GM18858 (cell line): Measurements from ENCODE around the gene EFEMP2.

Experiments used
- ATAC-seq: cut with Tn5 transposase; IDR thresholded peaks from one replicate; pipeline ENCODE4 v1.9.1; 2021; ENCODE audit not compliant: unreplicated experiment

Gene EFEMP2

GRCh38 chr11:65885808-65886536 lies 13.4 kb upstream of the EFEMP2 start:
- no peak for ATAC-seq

GRCh38 chr11:65885231-65885630 lies 12.6 kb upstream of the EFEMP2 start:
- no peak for ATAC-seq

DNA sequence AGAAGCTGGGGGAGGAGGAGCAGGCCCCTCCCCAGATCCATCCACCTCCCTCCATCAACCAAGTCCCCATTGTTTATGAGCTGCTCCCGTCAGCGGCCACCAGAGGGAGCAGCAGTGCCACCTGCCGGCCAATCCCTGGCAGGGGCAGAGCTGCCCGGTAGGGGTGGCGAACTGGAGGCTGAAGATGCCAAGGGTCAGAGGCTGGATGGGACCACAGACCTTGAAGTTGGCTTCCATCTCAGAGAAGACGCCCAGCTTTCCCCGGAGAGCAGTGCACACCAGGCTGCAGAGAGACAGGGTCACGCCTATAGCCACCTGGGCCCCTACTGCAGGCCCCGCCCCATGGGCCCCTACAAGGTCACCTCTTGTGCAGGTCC lies 12.1 kb upstream of the EFEMP2 start:
- no peak for ATAC-seq

DNA sequence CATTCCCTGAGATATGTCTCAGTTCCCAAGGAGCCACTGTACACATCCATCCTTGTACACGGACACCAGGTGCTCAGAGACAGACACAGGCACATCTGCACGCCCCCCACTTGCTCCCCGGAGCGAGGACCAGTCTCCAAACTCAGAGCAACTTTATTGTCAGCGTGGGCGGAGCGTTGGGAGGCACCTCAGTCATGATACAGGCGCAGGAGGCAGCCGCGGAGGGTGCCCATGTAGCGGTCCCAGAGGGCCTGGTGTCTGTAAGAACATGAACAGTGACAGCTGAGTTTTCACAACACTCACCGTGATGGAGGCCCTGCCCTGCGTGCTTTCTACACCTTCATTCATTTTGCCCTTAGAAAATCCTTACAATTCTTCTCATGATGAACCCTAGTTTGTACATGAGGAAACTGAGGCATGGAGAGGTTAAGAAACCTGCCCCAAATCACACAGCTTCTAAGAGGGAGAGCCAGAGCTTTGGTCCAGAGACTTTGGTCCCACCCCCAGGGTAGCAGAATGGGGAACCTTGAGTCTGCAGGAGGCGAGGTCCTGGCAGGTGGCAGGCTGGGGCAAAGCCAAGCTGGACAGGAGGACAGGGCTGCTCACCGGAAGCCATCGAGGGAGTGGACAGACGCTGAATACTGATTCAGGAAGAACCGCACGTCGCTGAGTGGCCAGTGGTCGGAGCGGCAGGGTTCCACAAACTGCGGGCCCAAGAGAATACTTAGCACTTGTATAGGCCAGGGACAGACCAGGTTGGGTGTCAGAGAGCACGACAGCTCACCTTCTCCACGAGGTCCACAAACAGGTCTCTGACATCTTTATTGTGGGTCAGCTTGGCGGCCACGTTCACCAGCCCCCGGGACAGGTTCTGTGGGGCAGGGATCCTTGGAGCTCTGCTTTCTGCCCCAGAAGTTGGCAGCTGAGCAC lies 11.5 kb upstream of the EFEMP2 start:
- no peak for ATAC-seq

DNA sequence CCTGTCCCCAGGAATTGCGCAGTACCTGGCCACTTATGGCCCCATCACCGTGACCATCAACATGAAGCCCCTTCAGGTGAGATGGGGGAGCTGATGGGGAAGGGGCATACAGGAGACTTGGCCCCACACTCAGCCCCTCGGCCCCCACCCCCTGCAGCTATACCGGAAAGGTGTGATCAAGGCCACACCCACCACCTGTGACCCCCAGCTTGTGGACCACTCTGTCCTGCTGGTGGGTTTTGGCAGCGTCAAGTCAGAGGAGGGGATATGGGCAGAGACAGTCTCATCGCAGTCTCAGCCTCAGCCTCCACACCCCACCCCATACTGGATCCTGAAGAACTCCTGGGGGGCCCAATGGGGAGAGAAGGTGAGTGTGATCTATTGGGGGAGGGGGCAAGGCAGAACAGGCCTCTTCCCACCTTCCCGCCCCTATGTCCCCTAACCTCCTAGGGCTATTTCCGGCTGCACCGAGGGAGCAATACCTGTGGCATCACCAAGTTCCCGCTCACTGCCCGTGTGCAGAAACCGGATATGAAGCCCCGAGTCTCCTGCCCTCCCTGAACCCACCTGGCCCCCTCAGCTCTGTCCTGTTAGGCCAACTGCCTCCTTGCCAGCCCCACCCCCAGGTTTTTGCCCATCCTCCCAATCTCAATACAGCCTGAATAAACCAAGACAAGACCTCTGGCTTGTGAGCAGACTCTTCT lies 10.6 kb upstream of the EFEMP2 start:
- no peak for ATAC-seq

GRCh38 chr11:65882120-65883057 lies 9.8 kb upstream of the EFEMP2 start:
- no peak for ATAC-seq

DNA sequence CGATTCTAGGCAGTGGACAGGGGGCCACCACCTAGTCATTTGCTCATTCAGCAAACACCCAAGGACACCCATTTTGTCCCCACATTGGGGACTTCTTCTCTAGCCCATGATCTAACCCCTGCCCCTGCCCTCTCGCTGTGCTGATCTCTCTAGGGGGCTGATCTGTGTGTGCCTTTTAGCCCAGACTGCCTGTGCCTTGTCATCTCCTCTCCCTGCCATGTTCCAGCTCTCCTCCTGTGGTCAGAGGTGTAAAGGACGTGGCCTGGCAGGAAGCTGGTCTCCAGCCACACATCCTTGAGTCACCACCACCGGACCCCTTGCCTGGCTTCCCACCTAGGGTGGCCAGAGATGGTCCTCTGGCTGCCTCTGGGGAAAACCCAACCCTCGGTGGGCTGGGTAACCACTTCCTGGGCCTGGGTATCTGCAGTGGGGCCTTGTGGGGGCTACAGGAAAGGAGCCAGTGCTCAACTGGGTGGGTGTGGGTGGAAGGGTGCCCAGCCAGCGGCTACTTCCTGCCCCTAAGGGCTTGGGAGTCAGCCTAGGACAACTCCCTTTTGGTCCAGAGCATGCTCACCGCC lies 8.3 kb upstream of the EFEMP2 start:
- ATAC-seq, result no peak

- ATAC-seq, result no peak
These were observed 7.4 kb upstream of the EFEMP2 start for GRCh38 chr11:65880027-65880426.

DNA sequence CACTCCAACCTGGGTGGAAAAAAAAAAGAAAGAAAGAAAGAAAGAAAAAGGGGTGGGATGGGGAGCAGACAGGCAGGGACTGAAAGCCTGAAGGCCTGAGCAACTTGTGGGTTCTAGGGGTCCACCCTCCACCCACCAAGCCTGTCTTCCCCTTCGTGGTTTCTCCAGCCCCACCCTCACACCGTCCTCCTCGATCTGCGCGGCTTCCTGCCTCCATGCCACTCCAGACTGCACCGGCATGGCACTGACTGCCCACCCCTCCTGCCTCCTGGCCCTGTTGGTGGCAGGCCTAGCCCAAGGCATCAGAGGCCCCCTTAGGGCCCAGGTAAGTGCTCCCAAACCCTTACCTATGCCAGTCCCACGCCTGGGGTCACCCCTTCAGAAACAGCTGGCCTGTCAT lies 7.0 kb upstream of the EFEMP2 start, which contains the start of gene CTSW:
CTSW (plus strand) TSS at position 221 of the 400 bp plus-strand sequence; CDS start at position 239, 18 bp downstream.
- ATAC-seq, result no peak

DNA sequence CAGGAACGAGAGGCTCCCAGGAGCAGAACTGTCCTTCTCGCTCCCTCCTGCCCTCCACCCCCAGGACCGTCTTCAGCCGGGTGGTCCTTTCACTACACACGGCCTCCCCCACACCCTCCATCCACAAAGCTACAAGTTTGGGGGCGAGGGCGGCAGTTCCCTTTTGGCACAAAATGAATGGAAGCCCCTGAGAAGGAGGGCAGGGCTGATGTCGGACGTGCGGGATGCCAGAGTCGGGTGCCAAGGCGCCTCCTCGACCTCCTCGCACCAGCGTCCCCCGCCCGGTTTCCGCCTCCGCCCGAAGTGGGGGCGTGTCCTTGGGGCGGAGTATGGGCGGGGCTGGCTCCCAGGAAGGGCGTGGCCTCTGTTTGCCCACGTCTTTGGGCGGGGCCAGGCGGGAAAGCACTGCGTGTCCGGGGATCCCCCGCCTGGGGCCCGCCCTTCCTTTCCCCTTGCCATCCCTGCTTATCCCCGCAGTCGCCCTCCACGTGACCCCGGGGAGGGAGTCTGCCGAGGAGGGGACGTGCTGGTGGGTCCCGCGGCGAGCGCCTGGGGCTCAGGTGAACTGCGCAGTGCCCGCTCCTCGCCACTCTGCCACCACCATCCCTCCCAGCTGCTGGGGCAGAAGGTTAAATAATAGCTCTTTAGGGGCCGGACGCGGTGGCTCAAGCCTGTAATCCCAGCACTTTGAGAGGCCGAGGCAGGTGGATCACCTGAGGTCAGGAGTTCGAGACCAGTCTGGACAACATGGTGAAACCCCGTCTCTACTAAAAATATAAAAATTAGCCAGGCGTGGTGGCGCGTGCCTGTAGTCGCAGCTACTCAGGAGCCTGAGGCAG lies 937 bp upstream of the EFEMP2 start:
- peak; percentile 59 for ATAC-seq

- ATAC-seq, result no peak
These were observed 620 bp downstream of the EFEMP2 start for GRCh38 chr11:65871811-65872548.

DNA sequence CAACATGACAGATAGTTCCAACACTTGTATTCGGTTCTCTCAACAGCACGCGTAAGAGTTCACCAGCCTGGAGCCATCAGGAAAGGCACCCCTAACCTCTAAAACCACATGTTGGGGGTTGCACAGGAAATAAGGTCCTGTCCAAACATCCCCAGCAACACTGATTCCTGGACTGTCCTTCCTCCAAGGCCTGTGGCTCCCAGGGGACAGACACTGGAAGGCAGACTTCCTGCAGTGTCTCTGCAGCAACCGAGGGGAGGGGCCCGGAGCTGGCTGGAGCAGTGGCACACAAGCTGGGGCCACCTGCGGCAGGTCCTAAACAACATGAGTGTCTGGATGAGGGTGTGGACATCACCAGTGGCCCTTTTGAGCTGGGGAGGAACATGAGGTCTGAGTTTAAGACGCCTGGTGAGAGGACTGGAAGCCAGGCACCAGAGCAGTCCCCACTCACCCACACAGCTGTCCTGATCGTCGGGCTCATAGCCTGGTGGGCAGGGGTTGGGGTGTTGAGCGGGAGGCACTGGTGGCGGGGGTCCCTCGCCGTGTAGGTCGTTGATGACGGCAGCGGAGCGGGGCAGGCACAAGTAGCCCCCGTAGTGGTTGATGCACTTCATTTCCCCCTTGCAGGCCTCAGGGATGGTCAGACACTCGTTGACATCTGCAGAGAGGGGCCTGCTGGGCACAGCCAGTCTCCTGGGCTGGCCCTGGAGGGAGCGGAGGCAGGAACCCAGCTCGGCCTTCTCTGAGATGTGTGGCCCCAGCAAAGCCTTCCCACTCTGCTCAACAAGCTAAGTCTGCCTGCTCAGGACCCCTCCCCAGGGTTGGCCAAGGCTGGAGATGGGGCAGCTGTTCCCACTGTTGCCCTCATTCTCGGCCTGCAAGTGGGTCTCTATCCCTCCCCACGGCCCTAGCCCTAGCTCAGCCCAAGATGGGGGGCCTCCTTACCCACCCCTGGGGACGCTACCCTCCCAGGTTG lies 1.6 kb downstream of the EFEMP2 start:
- no peak for ATAC-seq

GRCh38 chr11:65870307-65870658 lies 2.3 kb downstream of the EFEMP2 start:
- ATAC-seq, result no peak

DNA sequence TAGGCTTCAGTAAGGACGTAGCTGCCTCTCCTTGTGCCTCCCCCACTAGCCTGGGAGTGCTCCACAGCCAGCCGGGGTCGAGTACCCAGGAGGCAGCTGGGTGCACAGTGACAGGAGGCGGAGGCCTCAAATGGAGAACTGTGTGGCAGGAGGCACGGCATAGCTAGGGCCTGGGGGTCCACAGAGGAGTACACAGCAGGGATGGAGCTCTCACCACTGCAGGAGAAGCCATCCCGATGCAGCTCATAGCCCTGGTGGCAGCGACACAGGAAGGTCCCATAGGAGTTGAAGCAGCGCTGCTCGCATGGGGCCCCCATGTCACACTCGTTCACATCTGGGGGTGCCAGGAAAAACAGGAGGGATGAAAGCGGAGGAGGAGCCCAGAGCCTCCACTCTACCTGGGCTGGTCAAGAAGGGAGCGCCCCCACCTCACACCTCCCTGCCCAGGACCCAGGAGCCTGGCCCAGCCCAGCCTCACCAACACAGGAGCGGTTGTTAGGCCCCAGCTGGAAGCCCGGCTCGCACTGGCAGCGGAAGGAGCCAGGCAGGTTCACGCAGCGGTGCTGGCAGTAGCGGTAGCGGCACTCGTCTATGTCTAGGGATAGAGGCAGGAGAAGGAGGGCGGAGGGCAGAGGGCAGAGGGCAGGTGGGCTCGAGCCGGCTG lies 2.8 kb downstream of the EFEMP2 start:
- ATAC-seq, result no peak

DNA sequence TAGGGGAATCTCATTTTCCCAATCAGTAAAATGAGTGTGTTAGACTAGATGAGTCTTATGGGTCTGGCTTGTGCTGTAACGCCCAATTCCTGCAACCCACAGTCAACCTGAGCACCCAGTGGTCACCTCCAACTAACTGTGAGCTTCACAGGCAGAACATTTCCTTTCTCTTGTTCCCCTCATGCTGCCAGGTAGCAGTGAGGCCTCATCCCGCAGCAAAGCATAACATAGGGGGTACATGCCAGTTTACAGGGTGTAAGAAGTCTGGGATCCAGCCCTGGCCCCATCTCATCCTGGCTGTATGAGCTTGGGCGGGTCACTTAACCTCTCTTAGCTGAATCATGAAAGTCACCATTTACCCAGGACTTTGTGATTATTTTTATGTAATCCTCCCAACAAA lies 3.7 kb downstream of the EFEMP2 start:
- ATAC-seq, result no peak

DNA sequence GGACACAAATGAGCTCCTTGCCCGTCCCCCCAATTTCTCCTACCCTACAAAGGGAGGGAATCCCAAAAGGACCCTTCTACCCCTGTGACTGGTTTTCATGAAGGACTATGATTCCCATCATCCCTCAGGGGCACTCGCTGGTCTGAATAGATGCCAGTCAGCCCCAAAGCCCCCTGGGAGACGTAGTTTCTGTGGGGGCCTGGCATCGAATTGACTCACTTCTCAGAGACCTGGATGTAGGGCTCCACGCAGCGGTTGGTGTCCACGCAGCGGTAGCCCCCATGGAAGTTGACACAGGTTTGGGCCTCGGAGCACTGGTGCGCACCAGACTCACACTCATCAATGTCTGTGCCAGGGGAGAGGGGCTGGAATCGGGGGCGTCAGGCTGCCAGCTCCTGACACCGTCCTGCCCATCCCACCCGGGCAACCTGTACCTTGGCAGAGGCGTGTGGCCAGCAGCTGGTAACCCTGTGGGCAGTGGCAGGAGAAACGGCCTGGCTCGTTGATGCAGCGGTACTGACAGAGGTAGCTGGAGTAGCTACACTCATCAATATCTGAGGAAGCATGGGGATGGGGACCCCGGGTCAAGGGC lies 4.4 kb downstream of the EFEMP2 start:
- no peak for ATAC-seq
